Stimulated activated CD4-positive, alpha-beta T cell treated with anti-CD3 and anti-CD28 coated beads, TNF-alpha, amount 100 ng/mL, for 4 hours (primary cell): ENCODE measurements around the gene RTKN2.
"Not testable (repeated sequence)": the region's sequence is repeated elsewhere in the genome, so short reads cannot be mapped to it uniquely, and the experiment has no call there.

ENCODE experiments used
- DNase-seq, 3 experiments: peaks; one replicate each; pipeline ENCODE4 v3.0.0-alpha.2; 2020; ENCODE audit warnings: low read depth in 3 of 3

Gene RTKN2

GRCh38 chr10:62259998-62260397, 8.6 kb downstream of the RTKN2 start:
- no peak for DNase-seq

GRCh38 chr10:62259456-62259855, 9.2 kb downstream of the RTKN2 start:
- no peak for DNase-seq

GRCh38 chr10:62258926-62259325, 9.7 kb downstream of the RTKN2 start:
- DNase-seq = no peak

GRCh38 chr10:62253704-62254103, 14.9 kb downstream of the RTKN2 start:
- DNase-seq = no peak

GRCh38 chr10:62252051-62252450, 16.6 kb downstream of the RTKN2 start:
- no peak for DNase-seq

GRCh38 chr10:62250594-62251198, 17.9 kb downstream of the RTKN2 start:
- no peak for DNase-seq

- no peak for DNase-seq
Measured at GRCh38 chr10:62249957-62250356, 18.7 kb downstream of the RTKN2 start.

GRCh38 chr10:62248465-62248864, 20.2 kb downstream of the RTKN2 start:
- no peak for DNase-seq

GRCh38 chr10:62244785-62245467, 23.7 kb downstream of the RTKN2 start:
- peak in 2 of 3 experiments; percentile 28 to 44 for DNase-seq

GRCh38 chr10:62244088-62244487, 24.6 kb downstream of the RTKN2 start:
- no peak for DNase-seq

GRCh38 chr10:62243647-62243997, 25.0 kb downstream of the RTKN2 start:
- no peak for DNase-seq

- not testable (repeated sequence) for DNase-seq
Measured at GRCh38 chr10:62242965-62243646, 25.5 kb downstream of the RTKN2 start.

GRCh38 chr10:62241521-62241920, 27.1 kb downstream of the RTKN2 start:
- not testable (repeated sequence) for DNase-seq

GRCh38 chr10:62239994-62240393, 28.6 kb downstream of the RTKN2 start:
- DNase-seq = no peak

GRCh38 chr10:62238880-62239279, 29.8 kb downstream of the RTKN2 start:
- DNase-seq = no peak

- DNase-seq = no peak
Measured at GRCh38 chr10:62237966-62238365, 30.7 kb downstream of the RTKN2 start.

- no peak for DNase-seq
Measured at GRCh38 chr10:62237506-62237905, 31.1 kb downstream of the RTKN2 start.

GRCh38 chr10:62234077-62234605, 34.5 kb downstream of the RTKN2 start:
- no peak for DNase-seq

GRCh38 chr10:62233356-62234076, 35.1 kb downstream of the RTKN2 start:
- no peak for DNase-seq

GRCh38 chr10:62231805-62232204, 36.8 kb downstream of the RTKN2 start:
- DNase-seq = no peak

GRCh38 chr10:62231371-62231770, 37.3 kb downstream of the RTKN2 start:
- DNase-seq = no peak
